Neural cell (in vitro differentiated cells): ENCODE measurements around the gene A2M. TPM values are rescaled to one million over a fixed set of nuclear protein-coding genes. Genes with fewer than 3 reads are reported as not detected.

Source experiments
- H2AFZ ChIP-seq: fragments of 200-600, 300-800 bp; sonication (generic), shearing (Covaris generic); 2 replicates; pipeline ENCODE4 v1.6.0; 2014; ENCODE audit warnings: low read depth, mild to moderate bottlenecking, antibody characterized with exemption, low read length, moderate library complexity
- H3F3A ChIP-seq: fragments of 200-600 bp; shearing (Covaris generic); 2 replicates; pipeline ENCODE4 v1.6.1; 2016; ENCODE audit warnings: mild to moderate bottlenecking, moderate library complexity, mixed read lengths, antibody characterized with exemption, low read length; ENCODE audit not compliant: insufficient read depth, poor library complexity, severe bottlenecking
- H3K27ac ChIP-seq: fragments of 200-600, 300-800 bp; sonication (generic), shearing (Covaris generic); 2 replicates; pipeline ENCODE4 v1.5.1; 2014; ENCODE audit warnings: mild to moderate bottlenecking, low read length, moderate library complexity
- H3K27me3 ChIP-seq: fragments of 300-800, 200-600 bp; sonication (generic), shearing (Covaris generic); 2 replicates; pipeline ENCODE4 v1.6.0; 2014; ENCODE audit warnings: mild to moderate bottlenecking, low read depth, low read length, moderate library complexity; ENCODE audit not compliant: insufficient read depth
- H3K36me3 ChIP-seq: fragments of 300-800, 200-600 bp; sonication (generic), shearing (Covaris generic); 2 replicates; pipeline ENCODE4 v1.5.1; 2014; ENCODE audit warnings: mild to moderate bottlenecking, antibody characterized with exemption, low read length, moderate library complexity; ENCODE audit not compliant: insufficient read depth
- H3K4me2 ChIP-seq: fragments of 300-800, 200-600 bp; sonication (generic), shearing (Covaris generic); 2 replicates; pipeline ENCODE4 v1.6.0; 2014; ENCODE audit warnings: mild to moderate bottlenecking, low read length
- H3K4me3 ChIP-seq: fragments of 300-800, 200-600 bp; sonication (generic), shearing (Covaris generic); 2 replicates; pipeline ENCODE4 v1.5.1; 2014; ENCODE audit warnings: mild to moderate bottlenecking, low read length, moderate library complexity
- H3K79me2 ChIP-seq: fragments of 200-600 bp; shearing (Covaris generic); replicated peaks from 2 replicates; pipeline ENCODE4 v1.6.0; 2014; ENCODE audit warnings: mild to moderate bottlenecking, low read length, moderate library complexity; ENCODE audit not compliant: insufficient read depth
- H3K9ac ChIP-seq: fragments of 300-800, 200-600 bp; sonication (generic), shearing (Covaris generic); 2 replicates; pipeline ENCODE4 v1.6.1; 2016; ENCODE audit warnings: mild to moderate bottlenecking, low read length, mixed read lengths
- H3K9me2 ChIP-seq: fragments of 200-600 bp; shearing (Covaris generic); 2 replicates; pipeline ENCODE4 v1.6.1; 2016; ENCODE audit warnings: mild to moderate bottlenecking, low read length, mixed read lengths; ENCODE audit not compliant: insufficient read depth
- H3K9me3 ChIP-seq: fragments of 200-600, 300-800 bp; sonication (generic), shearing (Covaris generic); 2 replicates; pipeline ENCODE4 v1.6.1; 2016; ENCODE audit warnings: mild to moderate bottlenecking, mixed run types, low read length, moderate library complexity, mixed read lengths
- H4K20me1 ChIP-seq: fragments of 200-600 bp; shearing (Covaris generic); 2 replicates; pipeline ENCODE4 v1.6.1; 2016; ENCODE audit warnings: mild to moderate bottlenecking, mixed run types; ENCODE audit not compliant: insufficient read depth
- EP300 ChIP-seq: fragments of 450-650 bp; conservative IDR thresholded peaks from 2 replicates; pipeline ENCODE4 v1.6.1; 2014; ENCODE audit warnings: antibody characterized with exemption, mild to moderate bottlenecking, moderate library complexity; ENCODE audit not compliant: poor library complexity, severe bottlenecking
- EZH2 ChIP-seq: fragments of 200-600, 300-800 bp; shearing (Covaris generic), sonication (generic); IDR thresholded peaks from 2 replicates; pipeline ENCODE4 v1.6.1; 2014; ENCODE audit warnings: antibody characterized with exemption, low read length, borderline replicate concordance, mild to moderate bottlenecking; ENCODE audit not compliant: insufficient read depth, poor library complexity, severe bottlenecking
- MXI1 ChIP-seq: fragments of 450-650 bp; conservative IDR thresholded peaks from 2 replicates; pipeline ENCODE4 v1.6.1; 2014; ENCODE audit warnings: antibody characterized with exemption, mild to moderate bottlenecking; ENCODE audit not compliant: poor library complexity, severe bottlenecking
- POLR2AphosphoS5 ChIP-seq: IDR thresholded peaks from 2 replicates; pipeline ENCODE4 v1.6.1; 2012
- RAD21 ChIP-seq: fragments of 450-650 bp; conservative IDR thresholded peaks from 2 replicates; pipeline ENCODE4 v1.6.1; 2014; ENCODE audit warnings: antibody characterized with exemption, mild to moderate bottlenecking, moderate library complexity
- SMC3 ChIP-seq: fragments of 450-650 bp; conservative IDR thresholded peaks from 2 replicates; pipeline ENCODE4 v1.6.1; 2014; ENCODE audit warnings: antibody characterized with exemption, mild to moderate bottlenecking, moderate library complexity; ENCODE audit not compliant: poor library complexity
- TAF1 ChIP-seq: IDR thresholded peaks from 2 replicates; pipeline ENCODE4 v1.6.1; 2012; ENCODE audit warnings: low read depth
- polyA plus RNA-seq: library from polyadenylated mRNA; depleted of rRNA; stranded (reverse); fragments of >200 nt; gene quantifications from 2 replicates; pipeline ENCODE4 v1.2.3, GENCODE V29; 2014
- TF ChIP-seq, protein P1 (sequence below): fragments of 450-650 bp; IDR thresholded peaks from 2 replicates; pipeline ENCODE4 v1.5.1; 2014; ENCODE audit warnings: antibody characterized with exemption, mild to moderate bottlenecking, moderate library complexity; ENCODE audit not compliant: poor library complexity, severe bottlenecking
- TF ChIP-seq, protein P2 (sequence below): IDR thresholded peaks from 2 replicates; pipeline ENCODE4 v1.6.1; 2012; ENCODE audit warnings: borderline replicate concordance

A2M gene
- polyA plus RNA-seq, 1 donor from 2014 or later = 0.09 TPM

DNA sequence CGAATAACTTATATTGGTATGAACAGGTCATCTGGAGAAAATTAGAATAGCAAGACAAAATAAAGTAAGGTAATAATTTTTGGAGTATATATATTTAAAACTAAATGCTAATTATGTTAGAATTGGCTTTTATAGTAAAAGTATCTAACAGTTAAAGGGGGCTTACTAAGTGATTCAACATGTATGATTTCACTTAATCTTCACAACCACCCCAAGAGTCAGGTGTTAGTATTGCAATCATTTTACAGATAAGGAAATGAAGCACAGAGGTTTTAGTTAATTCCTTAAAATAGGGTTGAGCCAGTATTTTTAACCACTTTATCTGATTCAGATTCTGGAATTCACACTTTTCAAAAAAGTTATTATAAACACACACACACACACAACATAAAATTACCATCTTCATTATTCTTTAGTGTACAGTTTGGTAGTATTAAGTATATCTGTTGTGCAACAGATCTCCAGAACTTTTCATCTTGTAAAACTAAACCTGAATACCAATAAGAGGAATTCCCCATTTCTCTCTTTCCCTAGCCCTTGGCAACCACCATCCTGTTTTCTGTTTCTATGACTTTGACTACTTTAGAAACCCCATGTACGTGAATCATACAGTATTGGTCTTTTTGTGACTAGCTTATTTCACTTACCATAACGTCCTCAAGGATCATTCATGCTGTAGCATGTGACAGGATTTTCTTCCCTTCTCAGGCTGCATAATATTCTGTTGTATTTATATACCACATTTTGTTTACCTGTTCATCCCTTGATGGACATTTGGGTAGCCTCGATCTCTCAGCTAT is 12.5 kb downstream of the A2M start:
- Histone ChIP-seq H3K36me3 (no peaks in the 10 kb centered on the region), H3K9me2 (no peaks in the 10 kb centered on the region), H3K79me2 (no peaks in the 10 kb centered on the region), H3F3A (no peaks in the 10 kb centered on the region), H2AFZ (no peak overlapping the region), H4K20me1 (no peaks in the 10 kb centered on the region), H3K4me2 (no peak overlapping the region), H3K9ac (no peak overlapping the region), H3K9me3 (no peaks in the 10 kb centered on the region), H3K27ac (no peak overlapping the region), H3K4me3 (no peak overlapping the region), H3K27me3 (no peaks in the 10 kb centered on the region)
- TF ChIP-seq TAF1 (no peak), RAD21 (no peak), EZH2 (no peak), POLR2AphosphoS5 (no peak), MXI1 (no peak), EP300 (no peak), SMC3 (no peak)
- TF ChIP-seq, protein P1, sequence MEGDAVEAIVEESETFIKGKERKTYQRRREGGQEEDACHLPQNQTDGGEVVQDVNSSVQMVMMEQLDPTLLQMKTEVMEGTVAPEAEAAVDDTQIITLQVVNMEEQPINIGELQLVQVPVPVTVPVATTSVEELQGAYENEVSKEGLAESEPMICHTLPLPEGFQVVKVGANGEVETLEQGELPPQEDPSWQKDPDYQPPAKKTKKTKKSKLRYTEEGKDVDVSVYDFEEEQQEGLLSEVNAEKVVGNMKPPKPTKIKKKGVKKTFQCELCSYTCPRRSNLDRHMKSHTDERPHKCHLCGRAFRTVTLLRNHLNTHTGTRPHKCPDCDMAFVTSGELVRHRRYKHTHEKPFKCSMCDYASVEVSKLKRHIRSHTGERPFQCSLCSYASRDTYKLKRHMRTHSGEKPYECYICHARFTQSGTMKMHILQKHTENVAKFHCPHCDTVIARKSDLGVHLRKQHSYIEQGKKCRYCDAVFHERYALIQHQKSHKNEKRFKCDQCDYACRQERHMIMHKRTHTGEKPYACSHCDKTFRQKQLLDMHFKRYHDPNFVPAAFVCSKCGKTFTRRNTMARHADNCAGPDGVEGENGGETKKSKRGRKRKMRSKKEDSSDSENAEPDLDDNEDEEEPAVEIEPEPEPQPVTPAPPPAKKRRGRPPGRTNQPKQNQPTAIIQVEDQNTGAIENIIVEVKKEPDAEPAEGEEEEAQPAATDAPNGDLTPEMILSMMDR = no peak
- TF ChIP-seq, protein P2, sequence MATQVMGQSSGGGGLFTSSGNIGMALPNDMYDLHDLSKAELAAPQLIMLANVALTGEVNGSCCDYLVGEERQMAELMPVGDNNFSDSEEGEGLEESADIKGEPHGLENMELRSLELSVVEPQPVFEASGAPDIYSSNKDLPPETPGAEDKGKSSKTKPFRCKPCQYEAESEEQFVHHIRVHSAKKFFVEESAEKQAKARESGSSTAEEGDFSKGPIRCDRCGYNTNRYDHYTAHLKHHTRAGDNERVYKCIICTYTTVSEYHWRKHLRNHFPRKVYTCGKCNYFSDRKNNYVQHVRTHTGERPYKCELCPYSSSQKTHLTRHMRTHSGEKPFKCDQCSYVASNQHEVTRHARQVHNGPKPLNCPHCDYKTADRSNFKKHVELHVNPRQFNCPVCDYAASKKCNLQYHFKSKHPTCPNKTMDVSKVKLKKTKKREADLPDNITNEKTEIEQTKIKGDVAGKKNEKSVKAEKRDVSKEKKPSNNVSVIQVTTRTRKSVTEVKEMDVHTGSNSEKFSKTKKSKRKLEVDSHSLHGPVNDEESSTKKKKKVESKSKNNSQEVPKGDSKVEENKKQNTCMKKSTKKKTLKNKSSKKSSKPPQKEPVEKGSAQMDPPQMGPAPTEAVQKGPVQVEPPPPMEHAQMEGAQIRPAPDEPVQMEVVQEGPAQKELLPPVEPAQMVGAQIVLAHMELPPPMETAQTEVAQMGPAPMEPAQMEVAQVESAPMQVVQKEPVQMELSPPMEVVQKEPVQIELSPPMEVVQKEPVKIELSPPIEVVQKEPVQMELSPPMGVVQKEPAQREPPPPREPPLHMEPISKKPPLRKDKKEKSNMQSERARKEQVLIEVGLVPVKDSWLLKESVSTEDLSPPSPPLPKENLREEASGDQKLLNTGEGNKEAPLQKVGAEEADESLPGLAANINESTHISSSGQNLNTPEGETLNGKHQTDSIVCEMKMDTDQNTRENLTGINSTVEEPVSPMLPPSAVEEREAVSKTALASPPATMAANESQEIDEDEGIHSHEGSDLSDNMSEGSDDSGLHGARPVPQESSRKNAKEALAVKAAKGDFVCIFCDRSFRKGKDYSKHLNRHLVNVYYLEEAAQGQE = no peak

DNA sequence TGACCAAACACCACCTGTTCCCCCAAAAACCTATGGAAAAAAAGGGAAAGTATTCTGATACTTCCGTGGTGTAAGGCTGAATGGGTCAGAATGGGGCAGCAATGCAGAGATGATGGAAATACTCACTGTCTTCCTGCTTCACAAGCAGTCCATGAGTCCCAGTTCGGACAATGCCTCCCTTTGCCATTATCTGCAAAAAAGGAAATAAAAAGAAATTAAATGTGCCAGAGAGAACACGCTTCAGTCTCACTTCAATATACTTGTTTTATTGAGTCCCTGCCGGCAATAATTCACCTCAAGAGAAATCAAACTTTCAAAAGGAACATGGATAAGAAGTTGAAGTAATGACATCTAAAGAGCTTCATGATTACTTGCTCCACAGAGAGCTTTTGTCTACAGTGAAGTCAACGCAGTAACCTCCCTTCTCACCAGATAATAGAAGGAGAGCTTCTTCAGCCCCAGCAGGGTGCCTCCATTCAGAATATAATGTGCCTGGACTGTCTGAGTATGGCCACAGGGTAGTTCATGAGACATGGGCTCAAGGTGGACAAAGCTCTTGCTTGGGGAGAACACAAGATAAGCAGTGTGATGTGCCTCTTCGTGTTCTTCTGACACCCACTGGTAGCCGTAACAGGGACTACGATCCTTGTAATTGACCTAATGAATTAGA is 14.6 kb downstream of the A2M start:
- Histone ChIP-seq H3K4me2 (no peak overlapping the region), H2AFZ (no peak overlapping the region), H3K27me3 (no peaks in the 10 kb centered on the region), H3K9ac (no peak overlapping the region), H3K27ac (no peak overlapping the region), H3K9me3 (no peaks in the 10 kb centered on the region), H3K79me2 (no peaks in the 10 kb centered on the region), H4K20me1 (no peaks in the 10 kb centered on the region), H3K4me3 (no peak overlapping the region), H3K9me2 (no peaks in the 10 kb centered on the region), H3F3A (no peaks in the 10 kb centered on the region), H3K36me3 (no peaks in the 10 kb centered on the region)
- TF ChIP-seq POLR2AphosphoS5 (no peak), EP300 (no peak), RAD21 (no peak), EZH2 (no peak), SMC3 (no peak)
- TF ChIP-seq, protein P1 = no peak
